GM18870 (cell line): Measurements from ENCODE around the gene ZNF296.

ENCODE experiments used
- ATAC-seq: cut with Tn5 transposase; IDR thresholded peaks from one replicate; pipeline ENCODE4 v1.9.1; 2021; ENCODE audit warnings: moderate library complexity; ENCODE audit not compliant: unreplicated experiment

The ZNF296 gene

GRCh38 chr19:45103508-45104319, 27.4 kb upstream of the ZNF296 start:
- ATAC-seq, result no peak

GRCh38 chr19:45103156-45103507, 26.9 kb upstream of the ZNF296 start:
- ATAC-seq, result no peak

- no peak for ATAC-seq
Observed at GRCh38 chr19:45102481-45102880, 26.2 kb upstream of the ZNF296 start.

GRCh38 chr19:45101806-45102205, 25.5 kb upstream of the ZNF296 start:
- ATAC-seq, result no peak

GRCh38 chr19:45100846-45101252, 24.6 kb upstream of the ZNF296 start:
- no peak for ATAC-seq

- ATAC-seq, result no peak
Observed at GRCh38 chr19:45100201-45100600, 23.9 kb upstream of the ZNF296 start.

GRCh38 chr19:45099467-45100191, 23.4 kb upstream of the ZNF296 start:
- ATAC-seq, result no peak

GRCh38 chr19:45098521-45099466, 22.5 kb upstream of the ZNF296 start:
- no peak for ATAC-seq

GRCh38 chr19:45097776-45098520, 21.7 kb upstream of the ZNF296 start:
- ATAC-seq, result no peak

- ATAC-seq, result no peak
Observed at GRCh38 chr19:45097450-45097775, 21.1 kb upstream of the ZNF296 start.

GRCh38 chr19:45096700-45097099, 20.4 kb upstream of the ZNF296 start:
- ATAC-seq, result no peak

- ATAC-seq, result no peak
Observed at GRCh38 chr19:45095496-45096413, 19.5 kb upstream of the ZNF296 start.

GRCh38 chr19:45094707-45095106, 18.4 kb upstream of the ZNF296 start:
- ATAC-seq, result no peak

GRCh38 chr19:45094137-45094536, 17.9 kb upstream of the ZNF296 start:
- no peak for ATAC-seq

GRCh38 chr19:45092747-45093678, 16.7 kb upstream of the ZNF296 start, which contains the start of gene PPP1R37:
Gene PPP1R37, plus strand, starts transcription at chr19:45093179. Its CDS starts 147 bp downstream, at chr19:45093326.
- peak; percentile 54 for ATAC-seq

- peak; percentile 48 for ATAC-seq
Observed at GRCh38 chr19:45091031-45091923, 15.0 kb upstream of the ZNF296 start.

- ATAC-seq, result no peak
Observed at GRCh38 chr19:45090606-45091005, 14.3 kb upstream of the ZNF296 start.
